ENCODE data around the gene PSG4.
"Not testable (repeated sequence)": the region's sequence is repeated elsewhere in the genome, so short reads cannot be mapped to it uniquely, and the experiment has no call there.

PSG4 gene

GRCh38 chr19:43205471-43206105 lies at the start of gene PSG4:
PSG4 (minus strand) TSS chr19:43205638; CDS start chr19:43205536, 102 bp downstream.
- FAIRE-seq; DNase-seq (ENCODE audit: insufficient read length, low spot score): not testable (repeated sequence)

- not testable (repeated sequence) for DNase-seq (ENCODE audit: insufficient read length, low spot score); FAIRE-seq
Measured at GRCh38 chr19:43251428-43251827, 46.0 kb upstream of the PSG4 start.

GRCh38 chr19:43250296-43250695 lies 44.9 kb upstream of the PSG4 start:
- not testable (repeated sequence) for FAIRE-seq; DNase-seq (ENCODE audit: insufficient read length, low spot score)

- not testable (repeated sequence) for DNase-seq (ENCODE audit: insufficient read length, low spot score); FAIRE-seq
Measured at GRCh38 chr19:43248635-43249002, 43.2 kb upstream of the PSG4 start.

GRCh38 chr19:43247243-43247880 lies 41.9 kb upstream of the PSG4 start:
- not testable (repeated sequence) for DNase-seq (ENCODE audit: insufficient read length, low spot score); FAIRE-seq

GRCh38 chr19:43245848-43246247 lies 40.4 kb upstream of the PSG4 start:
- not testable (repeated sequence) for DNase-seq (ENCODE audit: insufficient read length, low spot score); FAIRE-seq

- FAIRE-seq; DNase-seq (ENCODE audit: insufficient read length, low spot score): not testable (repeated sequence)
Measured at GRCh38 chr19:43242211-43242610, 36.8 kb upstream of the PSG4 start.

GRCh38 chr19:43238213-43238612 lies 32.8 kb upstream of the PSG4 start:
- FAIRE-seq = not testable (repeated sequence)

GRCh38 chr19:43235686-43236085 lies 30.2 kb upstream of the PSG4 start:
- not testable (repeated sequence) for DNase-seq (ENCODE audit: insufficient read length, low spot score); FAIRE-seq

More at GRCh38 chr19:43238213-43238612, 32.8 kb upstream of the PSG4 start:
- DNase-seq (ENCODE audit: insufficient read length, low spot score) = not testable (repeated sequence)

GRCh38 chr19:43229315-43229714 lies 23.9 kb upstream of the PSG4 start:
- TF ChIP-seq CTCF (IDR thresholded peaks at IDR 0.05; ENCODE audit: insufficient read depth, missing control alignments) = no peak
- FAIRE-seq (no peak), DNase-seq (ENCODE audit: insufficient read length, low spot score) (no peak)

- not testable (repeated sequence) for FAIRE-seq; DNase-seq (ENCODE audit: insufficient read length, low spot score)
Measured at GRCh38 chr19:43228730-43229129, 23.3 kb upstream of the PSG4 start.

- not testable (repeated sequence) for FAIRE-seq; DNase-seq (ENCODE audit: insufficient read length, low spot score)
Measured at GRCh38 chr19:43226986-43227385, 21.5 kb upstream of the PSG4 start.

GRCh38 chr19:43224855-43225253 lies 19.4 kb upstream of the PSG4 start:
- FAIRE-seq (no peak), DNase-seq (ENCODE audit: insufficient read length, low spot score) (no peak)
- no peak for TF ChIP-seq CTCF (IDR thresholded peaks at IDR 0.05; ENCODE audit: insufficient read depth, missing control alignments)

- FAIRE-seq; DNase-seq (ENCODE audit: insufficient read length, low spot score): not testable (repeated sequence)
Measured at GRCh38 chr19:43224201-43224854, 18.9 kb upstream of the PSG4 start.

- FAIRE-seq; DNase-seq (ENCODE audit: insufficient read length, low spot score): not testable (repeated sequence)
Measured at GRCh38 chr19:43221891-43222290, 16.5 kb upstream of the PSG4 start.

GRCh38 chr19:43219136-43219535 lies 13.7 kb upstream of the PSG4 start:
- DNase-seq (ENCODE audit: insufficient read length, low spot score); FAIRE-seq: not testable (repeated sequence)

- not testable (repeated sequence) for DNase-seq (ENCODE audit: insufficient read length, low spot score); FAIRE-seq
Measured at GRCh38 chr19:43215881-43216280, 10.4 kb upstream of the PSG4 start.

Measured in D721Med (cell line).